Dedifferentiated amniotic fluid mesenchymal stem cell (primary cell): ENCODE data around the gene ZMYND8.

ENCODE experiments used
- DNase-seq: peaks from one replicate; pipeline ENCODE4 v3.0.0-alpha.2; 2016; ENCODE audit errors: extremely low spot score

The ZMYND8 gene

GRCh38 chr20:47332381-47333206, 23.9 kb downstream of the ZMYND8 start:
- no peak for DNase-seq

- peak; percentile 47 for DNase-seq
These were observed 25.4 kb downstream of the ZMYND8 start for GRCh38 chr20:47330933-47331708.

- no peak for DNase-seq
These were observed 26.4 kb downstream of the ZMYND8 start for GRCh38 chr20:47330071-47330470.

- DNase-seq: no peak
These were observed 28.4 kb downstream of the ZMYND8 start for GRCh38 chr20:47328129-47328528.

- DNase-seq: no peak
These were observed 28.8 kb downstream of the ZMYND8 start for GRCh38 chr20:47327711-47328110.

- DNase-seq: no peak
These were observed 29.7 kb downstream of the ZMYND8 start for GRCh38 chr20:47326658-47327268.

- no peak for DNase-seq
These were observed 31.3 kb downstream of the ZMYND8 start for GRCh38 chr20:47325242-47325641.

GRCh38 chr20:47320990-47321805, 35.3 kb downstream of the ZMYND8 start:
- no peak for DNase-seq

GRCh38 chr20:47319517-47320252, 36.8 kb downstream of the ZMYND8 start:
- DNase-seq: peak; percentile 64

GRCh38 chr20:47318586-47319516, 37.6 kb downstream of the ZMYND8 start:
- DNase-seq: no peak

- DNase-seq: no peak
These were observed 38.4 kb downstream of the ZMYND8 start for GRCh38 chr20:47318027-47318585.

GRCh38 chr20:47317127-47317895, 39.2 kb downstream of the ZMYND8 start:
- peak; percentile 74 for DNase-seq

GRCh38 chr20:47316776-47317126, 39.7 kb downstream of the ZMYND8 start:
- no peak for DNase-seq

- DNase-seq: peak; percentile 74
These were observed 41.0 kb downstream of the ZMYND8 start for GRCh38 chr20:47315339-47316056.

GRCh38 chr20:47314647-47315338, 41.7 kb downstream of the ZMYND8 start:
- no peak for DNase-seq

GRCh38 chr20:47311967-47312681, 44.4 kb downstream of the ZMYND8 start:
- no peak for DNase-seq

- no peak for DNase-seq
These were observed 45.3 kb downstream of the ZMYND8 start for GRCh38 chr20:47311211-47311610.
